Islet precursor cell (in vitro differentiated cells): Measurements from ENCODE around the gene PIK3AP1.
"Not testable (repeated sequence)": the region's sequence is repeated elsewhere in the genome, so short reads cannot be mapped to it uniquely, and the experiment has no call there.

Source experiments
- DNase-seq: peaks from one replicate; pipeline ENCODE4 v3.0.0-alpha.2; 2018

Gene PIK3AP1

GRCh38 chr10:96570983-96571964 is 149.0 kb downstream of the PIK3AP1 start:
- DNase-seq: no peak

DNA sequence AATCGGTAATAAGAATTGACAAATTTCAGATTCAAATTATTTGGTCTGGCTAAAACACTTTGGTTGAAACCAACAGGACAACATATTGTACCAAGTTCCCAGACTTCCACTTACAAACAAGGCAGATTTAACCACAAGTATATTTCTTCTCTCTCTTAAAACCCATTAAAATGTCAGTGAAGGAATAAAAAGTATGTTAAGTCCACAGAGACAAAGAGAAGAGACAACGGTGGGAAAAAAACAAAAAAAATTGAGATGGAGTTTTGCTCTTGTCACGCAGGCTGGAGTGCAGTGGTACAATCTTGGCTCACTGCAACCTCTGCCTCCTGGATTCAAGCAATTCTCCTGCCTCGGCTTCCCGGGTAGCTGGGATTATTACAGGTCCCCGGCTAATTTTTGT is 149.8 kb downstream of the PIK3AP1 start:
- DNase-seq: no peak

DNA sequence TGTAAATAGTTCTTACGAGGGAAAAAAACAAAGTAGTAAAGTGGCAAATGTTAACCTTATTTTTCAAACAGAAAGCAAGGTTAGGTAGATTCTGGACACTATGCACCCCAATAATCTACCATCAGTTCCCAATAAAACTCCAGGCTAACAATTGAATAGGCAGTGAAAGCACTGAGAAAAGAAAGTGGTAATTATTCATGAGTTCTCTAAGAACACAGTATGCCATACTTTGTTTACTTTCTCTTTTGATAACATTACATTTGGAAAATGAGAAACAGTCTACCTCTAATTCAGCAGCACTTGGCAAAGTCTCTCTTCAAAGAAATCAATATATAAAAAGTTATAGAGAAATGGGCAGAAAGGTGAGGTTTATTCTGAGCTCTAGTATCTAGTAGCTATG is 151.9 kb downstream of the PIK3AP1 start:
- DNase-seq: no peak

DNA sequence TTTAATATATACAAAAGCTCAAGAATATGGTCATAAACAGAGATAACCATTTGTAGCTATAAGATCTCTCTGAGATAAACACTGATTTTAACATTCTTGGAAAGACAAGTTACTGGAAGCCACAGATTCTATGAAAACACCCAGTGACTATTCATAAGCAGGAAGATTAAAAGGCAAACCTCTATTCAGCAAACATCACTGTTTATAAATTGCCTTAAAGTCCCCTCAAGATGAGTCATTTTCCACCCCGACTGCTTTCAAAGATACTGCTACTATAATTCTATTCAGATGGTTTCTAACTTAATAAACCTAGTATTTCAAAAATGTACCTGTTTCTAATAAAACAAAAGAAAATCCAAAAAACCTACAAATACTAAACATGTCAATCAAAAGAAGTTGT is 154.5 kb downstream of the PIK3AP1 start:
- DNase-seq: no peak

DNA sequence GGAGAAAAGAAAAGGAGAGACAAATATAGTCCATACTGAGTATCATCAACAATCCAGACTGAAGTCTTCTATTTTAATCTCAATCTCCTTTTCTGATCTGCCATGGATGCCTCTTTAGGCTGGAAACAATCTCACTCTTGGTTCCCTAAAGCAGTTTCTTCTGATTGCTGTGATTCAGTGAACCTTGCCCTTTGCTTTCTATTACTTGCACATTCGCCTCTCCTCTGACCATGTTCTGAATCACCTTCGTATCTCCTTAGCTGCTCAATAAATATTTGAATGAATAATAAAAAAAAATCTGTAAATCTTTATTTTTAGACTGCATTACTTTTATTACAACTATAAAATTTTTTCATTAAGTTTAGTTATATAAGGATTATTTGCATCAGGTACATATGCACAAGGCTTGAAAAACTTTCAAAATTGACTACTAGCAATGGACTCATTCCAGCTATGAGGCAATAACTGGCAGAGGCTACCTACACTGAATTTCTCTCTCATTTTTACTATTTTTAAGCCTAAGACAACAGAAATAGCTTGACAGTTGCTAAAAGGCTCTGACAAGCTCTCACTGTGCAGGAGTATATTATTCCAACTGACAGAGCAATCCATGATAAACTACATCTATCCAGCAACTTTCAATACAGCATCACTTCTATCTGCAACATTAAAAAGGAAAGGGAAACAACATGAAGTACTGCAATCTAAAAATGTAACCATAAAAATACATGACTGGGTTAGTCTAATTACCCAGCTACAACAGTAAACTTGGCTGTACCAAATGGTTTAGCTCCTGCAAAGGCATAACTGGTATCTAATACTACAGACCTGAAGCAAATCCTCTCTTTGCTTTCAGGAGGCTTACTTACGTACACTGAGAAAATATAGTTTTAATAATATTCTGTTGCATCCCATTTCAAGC is 159.1 kb downstream of the PIK3AP1 start:
- no peak for DNase-seq

- DNase-seq: no peak
Measured at GRCh38 chr10:96560489-96560888, 159.8 kb downstream of the PIK3AP1 start.

- DNase-seq: no peak
Measured at GRCh38 chr10:96556003-96556402, 164.3 kb downstream of the PIK3AP1 start.

GRCh38 chr10:96555330-96555729 is 165.0 kb downstream of the PIK3AP1 start:
- no peak for DNase-seq

DNA sequence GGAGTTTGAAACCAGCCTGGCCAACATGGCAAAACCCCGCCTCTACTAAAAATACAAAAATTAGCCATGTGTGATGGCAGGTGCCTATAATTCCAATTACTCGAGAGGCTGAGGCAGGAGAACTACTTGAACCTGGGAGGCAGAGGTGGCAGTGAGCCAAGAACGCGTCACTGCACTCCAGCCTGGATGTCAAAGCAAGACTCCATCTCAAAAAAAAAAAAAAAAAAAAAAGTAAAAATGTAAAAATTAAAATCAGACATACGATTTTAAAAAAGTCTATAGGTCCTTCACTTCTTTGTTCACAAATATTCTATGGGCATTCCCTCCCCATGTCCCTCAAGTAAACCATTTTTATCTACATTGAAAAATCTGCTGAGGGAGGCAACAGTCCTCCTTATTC is 171.7 kb downstream of the PIK3AP1 start:
- no peak for DNase-seq

DNA sequence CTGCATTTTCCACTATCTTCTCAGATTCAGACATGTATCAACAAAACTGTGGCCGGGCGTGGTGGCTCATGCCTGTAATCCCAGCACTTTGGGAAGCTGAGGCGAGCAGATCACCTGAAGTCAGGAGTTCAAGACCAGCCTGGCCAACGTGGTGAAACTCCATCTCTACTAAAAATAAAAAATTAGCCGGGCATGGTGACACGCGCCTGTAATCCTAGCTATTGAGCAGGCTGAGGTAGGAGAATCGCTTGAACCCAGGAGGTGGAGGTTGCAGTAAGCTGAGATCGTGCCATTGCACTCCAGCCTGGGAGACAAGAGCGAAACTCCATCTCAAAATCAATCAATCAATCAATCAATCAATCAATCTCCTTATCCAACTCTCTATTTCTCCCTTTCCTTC is 174.8 kb downstream of the PIK3AP1 start:
- DNase-seq: not testable (repeated sequence)
